Measurements from ENCODE around the gene CHST7.
"Not testable (repeated sequence)": the region's sequence is repeated elsewhere in the genome, so short reads cannot be mapped to it uniquely, and the experiment has no call there.

Gene CHST7

GRCh38 chrX:46573331-46573891, at the start of gene CHST7:
CHST7 (plus strand) TSS chrX:46573765; CDS start chrX:46573932, 167 bp downstream.
- Mint-ChIP-seq H3K27ac (no peak within 1 kb of the TSS), H3K4me1 (peaks cover 6% of the 10 kb centered on the region), H3K9me3 (peaks cover 15% of the 10 kb centered on the region), H3K27me3 (ENCODE audit: low read depth) (peaks cover 41% of the 10 kb centered on the region), H3K36me3 (ENCODE audit: low read depth) (no peaks in the 10 kb centered on the region), H3K4me3 (peak within 1 kb of the TSS; percentile 72 to 83 (median 74))
- TF ChIP-seq CTCF (IDR thresholded peaks at IDR 0.05; ENCODE audit: unreplicated experiment in 3 of 3), result no peak

GRCh38 chrX:46528640-46529039, 44.9 kb upstream of the CHST7 start:
- not testable (repeated sequence) for H3K27ac Mint-ChIP-seq; H3K4me3 Mint-ChIP-seq; H3K27me3 Mint-ChIP-seq (ENCODE audit: low read depth); H3K36me3 Mint-ChIP-seq (ENCODE audit: low read depth); H3K4me1 Mint-ChIP-seq; H3K9me3 Mint-ChIP-seq

- H3K27ac Mint-ChIP-seq; H3K27me3 Mint-ChIP-seq (ENCODE audit: low read depth): not testable (repeated sequence)
Observed at GRCh38 chrX:46529740-46530403, 43.7 kb upstream of the CHST7 start.

GRCh38 chrX:46530404-46530908, 43.1 kb upstream of the CHST7 start:
- H3K4me1 Mint-ChIP-seq; H3K27ac Mint-ChIP-seq; H3K4me3 Mint-ChIP-seq; H3K36me3 Mint-ChIP-seq (ENCODE audit: low read depth); H3K27me3 Mint-ChIP-seq (ENCODE audit: low read depth); H3K9me3 Mint-ChIP-seq: not testable (repeated sequence)

More at GRCh38 chrX:46529740-46530403, 43.7 kb upstream of the CHST7 start:
- H3K4me1 Mint-ChIP-seq; H3K9me3 Mint-ChIP-seq; H3K36me3 Mint-ChIP-seq (ENCODE audit: low read depth); H3K4me3 Mint-ChIP-seq: not testable (repeated sequence)

- peaks cover 9% of the 10 kb centered on the region for H3K9me3 Mint-ChIP-seq
- no peak for TF ChIP-seq CTCF (IDR thresholded peaks at IDR 0.05; ENCODE audit: unreplicated experiment in 3 of 3)
- H3K4me1 Mint-ChIP-seq, result no peaks in the 10 kb centered on the region
- no peak overlapping the region for H3K4me3 Mint-ChIP-seq
- no peak overlapping the region for H3K27ac Mint-ChIP-seq
- peaks cover 9% of the 10 kb centered on the region for H3K36me3 Mint-ChIP-seq (ENCODE audit: low read depth)
- no peaks in the 10 kb centered on the region for H3K27me3 Mint-ChIP-seq (ENCODE audit: low read depth)
Observed at GRCh38 chrX:46531442-46531841, 42.1 kb upstream of the CHST7 start.

- TF ChIP-seq CTCF (IDR thresholded peaks at IDR 0.05; ENCODE audit: unreplicated experiment in 3 of 3), result no peak
- peaks cover 6% of the 10 kb centered on the region for H3K36me3 Mint-ChIP-seq (ENCODE audit: low read depth)
- H3K27ac Mint-ChIP-seq, result no peak overlapping the region
- no peaks in the 10 kb centered on the region for H3K4me1 Mint-ChIP-seq
- peak overlapping the region in 2 of 3 experiments; percentile 41 to 59 for H3K4me3 Mint-ChIP-seq
- H3K27me3 Mint-ChIP-seq (ENCODE audit: low read depth), result no peaks in the 10 kb centered on the region
- peaks cover 6% of the 10 kb centered on the region for H3K9me3 Mint-ChIP-seq
Observed at GRCh38 chrX:46543441-46543840, 30.1 kb upstream of the CHST7 start.

GRCh38 chrX:46544527-46544926, 29.0 kb upstream of the CHST7 start:
- peak overlapping the region; percentile 94 to 96 (median 95) for H3K4me3 Mint-ChIP-seq
- peaks cover 13% of the 10 kb centered on the region for H3K36me3 Mint-ChIP-seq (ENCODE audit: low read depth)
- not testable (repeated sequence) for H3K9me3 Mint-ChIP-seq; H3K27me3 Mint-ChIP-seq (ENCODE audit: low read depth); H3K4me1 Mint-ChIP-seq
- H3K27ac Mint-ChIP-seq, result peak overlapping the region in 2 of 3 experiments; percentile 78 to 92
